Activated CD8-positive, alpha-beta memory T cell treated with anti-CD3 and anti-CD28 coated beads, Interleukin-2, amount 50 U/mL, for 48 hours (primary cell): Measurements from ENCODE around the gene ARL4D.
"Not testable (repeated sequence)": the region's sequence is repeated elsewhere in the genome, so short reads cannot be mapped to it uniquely, and the experiment has no call there.

Experiments
- DNase-seq: peaks from one replicate; pipeline ENCODE4 v3.0.0-alpha.2; 2020

ARL4D gene

DNA sequence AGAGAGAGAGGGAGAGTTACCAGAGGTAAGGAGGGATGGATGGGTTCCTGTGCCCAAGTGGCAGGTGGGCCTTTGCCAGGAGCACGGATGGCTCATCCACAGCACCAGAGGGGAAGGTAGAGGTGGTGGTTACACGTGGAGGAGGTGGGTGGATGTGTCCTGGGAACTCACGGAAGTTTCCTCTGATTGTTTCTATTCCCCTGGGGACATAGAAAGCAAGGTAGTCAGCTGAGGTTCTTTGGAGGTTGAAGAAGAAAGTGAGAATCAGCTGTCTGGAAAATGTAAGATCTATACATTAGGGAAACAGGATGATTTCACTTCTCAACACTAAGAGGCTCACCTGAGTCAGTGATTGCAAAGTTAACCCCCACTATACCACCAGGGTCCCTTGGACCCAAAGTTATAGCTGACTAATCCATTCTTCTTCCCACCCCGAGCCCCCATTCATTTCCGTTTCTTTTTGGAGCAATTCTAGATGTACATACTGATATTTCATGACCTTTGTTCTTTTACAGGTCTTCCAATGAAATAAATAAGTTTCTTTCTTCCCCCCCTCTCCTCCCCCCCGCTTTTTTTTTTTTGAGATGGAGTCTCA is 27.5 kb upstream of the ARL4D start:
- DNase-seq: no peak

DNA sequence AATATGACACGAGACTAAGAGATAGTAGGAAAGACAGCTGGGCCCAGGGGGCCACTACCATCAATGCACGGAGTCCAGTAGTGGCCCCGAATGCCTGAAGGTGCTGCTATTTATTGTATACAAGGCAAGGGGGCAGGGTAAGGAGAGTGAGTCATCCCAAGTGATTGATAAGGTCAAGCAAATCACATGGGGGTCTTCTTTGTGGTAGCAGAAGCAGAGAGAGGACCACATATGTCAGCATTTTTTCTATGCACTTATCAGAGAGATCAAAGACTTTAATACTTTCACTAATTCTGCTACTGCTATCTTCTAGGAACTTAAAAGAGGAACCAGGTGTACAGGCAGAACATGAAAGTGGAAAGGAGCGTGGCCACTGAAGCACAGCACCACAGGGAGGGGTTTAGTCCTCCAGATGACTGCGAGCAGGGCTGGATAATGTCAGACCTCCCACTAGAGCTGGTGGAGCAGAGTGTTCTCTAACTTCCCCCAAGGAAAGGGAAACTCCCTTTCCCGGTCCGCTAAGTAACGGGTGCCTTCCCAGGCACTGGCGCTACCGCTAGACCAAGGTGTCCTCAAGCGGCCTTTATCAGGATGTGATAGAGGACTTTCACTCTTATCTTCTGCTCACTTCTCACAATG is 26.4 kb upstream of the ARL4D start:
- DNase-seq: no peak

DNA sequence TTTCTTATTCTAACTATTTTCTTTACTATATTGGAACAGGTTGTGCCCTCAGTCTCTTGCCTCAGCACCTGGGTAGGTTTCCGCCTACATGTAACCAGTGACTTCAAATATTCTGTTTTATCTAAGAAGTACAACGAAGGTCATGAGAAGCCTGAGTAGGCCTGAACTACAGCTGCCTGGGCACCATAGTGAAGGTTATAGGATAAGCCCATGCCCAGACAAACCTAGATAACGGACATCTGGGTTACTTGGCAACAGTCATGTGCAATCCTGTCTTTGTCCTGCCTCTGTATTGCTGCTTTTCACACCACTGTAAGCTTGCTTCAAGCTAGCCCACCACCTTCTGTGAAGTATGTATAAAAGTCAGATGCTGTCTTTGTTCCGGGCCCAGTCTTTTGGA is 25.4 kb upstream of the ARL4D start:
- DNase-seq: no peak

DNA sequence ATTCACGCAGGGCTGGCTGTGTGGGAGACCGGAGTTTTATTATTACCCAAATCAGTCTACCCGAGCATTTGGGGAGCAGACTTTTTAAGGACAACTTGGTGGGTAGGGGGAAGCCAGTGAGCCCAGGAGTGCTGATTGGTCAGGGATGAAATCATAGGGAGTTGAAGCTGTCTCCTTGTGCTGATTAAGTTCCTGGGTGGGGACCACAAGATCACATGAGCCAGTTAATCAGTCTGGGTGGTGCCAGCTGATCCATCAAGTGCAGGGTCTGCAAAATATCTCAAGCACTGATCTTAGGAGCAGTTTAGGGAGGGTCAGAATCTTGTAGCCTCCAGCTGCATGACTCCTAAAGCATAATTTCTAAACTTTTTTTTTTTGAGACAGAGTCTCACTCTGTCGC is 22.9 kb upstream of the ARL4D start:
- DNase-seq: not testable (repeated sequence)

DNA sequence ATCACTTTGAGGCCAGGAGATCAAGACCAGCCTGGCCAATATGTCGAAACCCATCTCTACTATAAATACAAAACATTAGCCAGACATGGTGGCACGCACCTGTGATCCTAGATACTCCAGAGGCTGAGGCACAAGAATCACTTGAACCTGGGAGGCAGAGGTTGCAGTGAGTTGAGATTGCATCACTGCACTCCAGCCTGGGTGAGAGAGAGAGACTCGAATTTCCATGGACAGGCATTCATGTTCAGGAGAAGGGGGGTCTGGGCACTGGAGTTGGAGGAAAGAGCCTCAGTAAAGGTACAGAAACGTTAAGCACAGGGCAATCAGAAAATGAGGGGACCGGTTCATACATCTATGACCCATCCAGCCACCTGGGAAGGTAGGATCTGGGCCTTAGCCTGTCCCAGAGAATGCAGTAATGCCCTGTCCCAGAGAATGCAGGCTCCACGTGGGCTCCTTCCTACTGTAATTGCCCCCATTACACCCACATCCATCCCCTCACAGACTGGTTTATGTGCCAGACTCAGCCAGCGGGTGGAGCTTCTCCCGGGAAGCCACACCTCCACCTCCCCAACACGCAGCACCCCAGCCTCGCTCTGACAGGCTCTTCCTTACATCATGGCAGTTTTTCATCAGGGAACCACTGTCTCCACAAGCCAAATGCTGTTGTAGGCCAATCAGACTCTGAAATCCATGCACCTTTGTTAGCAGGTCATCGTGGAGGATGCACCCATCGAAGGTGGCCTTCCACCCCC is 21.6 kb upstream of the ARL4D start:
- DNase-seq: no peak

DNA sequence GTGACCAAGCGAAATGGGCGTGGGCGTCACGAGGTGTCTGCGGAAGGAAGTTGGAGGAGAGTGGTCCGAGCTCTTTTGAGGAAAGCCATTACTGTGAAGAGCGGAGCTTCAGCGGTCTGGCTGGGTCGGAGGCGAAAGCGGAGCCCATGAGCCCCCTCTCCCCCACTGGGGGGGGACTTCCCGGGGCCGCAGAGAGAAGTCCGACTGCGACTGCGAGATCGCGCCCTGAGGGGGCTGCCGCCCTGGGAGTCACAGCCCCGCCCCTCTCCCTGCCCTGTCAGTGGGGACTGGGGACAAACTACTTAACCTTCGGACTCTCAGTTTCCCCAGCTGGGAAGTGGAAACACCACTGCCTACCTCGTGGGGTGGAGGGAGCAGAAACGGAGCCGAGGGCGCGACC is 20.0 kb upstream of the ARL4D start:
- no peak for DNase-seq

DNA sequence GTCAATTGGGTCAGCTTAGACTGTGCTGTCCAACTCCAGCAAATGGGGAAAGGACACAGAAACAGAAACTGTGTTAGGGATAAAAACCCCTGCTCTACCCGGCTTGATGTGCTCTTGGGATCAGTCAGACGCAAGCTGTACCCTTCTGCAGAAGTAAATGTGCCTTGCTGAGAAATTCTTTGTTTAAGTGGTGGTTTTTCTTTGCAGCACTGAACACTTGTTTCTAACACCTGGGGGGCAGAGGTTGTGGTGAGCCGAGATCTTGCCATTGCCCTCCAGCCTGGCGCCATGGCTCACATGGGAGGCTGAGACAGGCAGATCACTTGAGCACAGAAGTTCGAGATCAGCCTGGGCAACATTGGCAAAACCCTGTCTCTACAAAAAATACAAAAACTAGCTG is 18.5 kb upstream of the ARL4D start:
- no peak for DNase-seq

DNA sequence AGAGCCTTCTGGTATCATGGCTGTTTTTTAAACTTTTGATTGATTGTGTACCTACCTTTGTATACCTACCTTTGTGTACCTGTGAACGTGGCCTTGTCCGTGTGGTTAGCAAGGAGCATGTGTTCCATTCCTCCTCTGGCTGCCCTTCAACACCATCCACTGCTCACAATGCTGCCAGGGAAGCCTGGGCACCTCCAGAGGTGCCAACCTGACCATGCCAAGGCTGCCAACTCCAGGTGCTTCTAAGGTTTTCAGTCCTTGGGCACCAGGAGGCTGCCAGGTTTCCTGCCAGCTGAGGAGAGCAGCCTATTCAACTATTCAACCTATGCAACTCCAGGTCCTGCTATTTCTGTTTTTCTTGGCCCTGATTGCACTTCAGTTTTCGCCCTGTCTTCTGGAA is 17.6 kb upstream of the ARL4D start:
- DNase-seq: no peak

DNA sequence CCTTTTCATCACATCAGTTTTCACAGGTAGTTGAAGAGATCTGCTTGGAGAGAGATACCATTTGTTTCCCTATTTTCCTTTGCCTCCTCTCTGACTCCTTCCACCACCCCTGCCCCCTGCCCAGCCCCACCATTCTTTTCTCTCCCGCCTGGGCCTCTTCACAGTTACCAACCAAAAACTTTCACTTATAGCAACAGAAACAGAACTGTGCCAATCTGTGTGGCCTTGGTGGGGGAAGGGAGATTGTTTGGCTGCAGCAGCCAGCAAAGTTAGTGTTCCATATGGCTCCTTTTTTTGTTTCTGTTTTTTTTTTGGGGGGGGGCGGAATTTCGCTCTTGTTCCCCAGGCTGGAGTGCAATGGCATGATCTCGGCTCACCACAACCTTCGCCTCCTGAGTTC is 17.2 kb upstream of the ARL4D start:
- no peak for DNase-seq

DNA sequence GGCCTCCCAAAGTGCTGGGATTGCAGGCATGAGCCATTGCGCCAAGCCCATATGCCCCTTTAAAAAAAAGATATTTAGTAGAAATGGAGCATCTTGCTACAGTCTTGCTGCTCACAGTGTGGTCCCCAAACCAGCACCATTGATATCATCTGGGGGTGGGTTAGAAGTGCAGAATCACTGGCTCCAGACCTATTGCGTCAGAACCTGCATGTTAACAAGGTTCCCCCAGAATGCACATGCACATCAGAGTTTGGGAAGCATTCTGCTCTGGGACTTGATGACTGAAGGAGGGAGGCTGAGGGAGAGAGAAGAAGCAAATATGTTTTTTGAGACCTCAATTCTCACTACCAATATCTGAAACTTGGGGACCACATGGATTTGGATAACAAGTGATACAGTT is 16.0 kb upstream of the ARL4D start:
- no peak for DNase-seq

DNA sequence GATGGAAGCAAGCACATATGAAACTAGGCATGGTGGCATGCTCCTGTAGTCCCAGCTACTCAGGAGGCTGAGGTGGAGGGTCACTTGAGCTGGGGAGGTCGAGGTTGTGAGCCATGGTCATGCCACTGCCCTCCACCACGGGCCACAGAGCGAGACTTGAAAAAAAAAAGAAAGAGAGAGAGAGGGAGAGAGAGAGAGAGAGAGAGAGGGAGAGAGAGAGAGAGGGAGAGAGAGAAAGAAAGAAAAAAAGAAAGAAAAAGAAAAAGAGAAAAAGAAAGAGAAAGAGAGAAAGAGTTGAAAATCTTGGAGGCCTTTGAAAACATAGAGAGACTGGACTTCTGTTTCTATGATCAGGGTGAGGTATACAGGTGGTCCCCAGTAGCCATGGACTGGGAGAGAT is 15.4 kb upstream of the ARL4D start:
- DNase-seq: no peak

DNA sequence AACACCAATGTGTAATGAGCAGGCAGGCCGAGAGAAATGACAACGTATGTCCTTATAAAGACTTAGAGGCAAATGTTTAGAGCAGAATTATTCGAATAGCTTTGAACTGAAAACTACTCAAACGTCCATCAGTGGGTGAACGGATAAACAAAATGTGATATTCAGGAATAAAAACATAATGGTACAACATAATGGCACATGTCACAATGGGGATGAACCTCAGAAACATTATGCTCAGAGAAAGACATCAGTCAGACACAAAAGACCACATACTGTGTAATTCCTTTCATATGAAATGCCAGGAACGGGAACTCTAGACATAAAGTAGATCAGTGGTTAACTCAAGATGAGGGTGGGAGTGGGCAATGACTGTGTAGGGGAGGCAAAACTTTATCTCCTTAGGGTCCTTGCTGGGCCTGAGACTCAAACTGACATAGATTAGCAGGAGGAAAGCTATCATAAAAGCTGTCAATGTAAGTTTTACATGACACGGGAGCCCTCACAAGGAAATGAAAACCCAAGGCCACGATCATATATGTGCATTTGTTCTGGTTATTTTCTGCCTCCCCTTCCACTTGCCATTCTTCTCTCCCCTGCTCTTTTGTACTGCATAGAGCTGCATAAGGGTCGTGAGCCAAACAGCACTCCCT is 14.8 kb upstream of the ARL4D start:
- no peak for DNase-seq

DNA sequence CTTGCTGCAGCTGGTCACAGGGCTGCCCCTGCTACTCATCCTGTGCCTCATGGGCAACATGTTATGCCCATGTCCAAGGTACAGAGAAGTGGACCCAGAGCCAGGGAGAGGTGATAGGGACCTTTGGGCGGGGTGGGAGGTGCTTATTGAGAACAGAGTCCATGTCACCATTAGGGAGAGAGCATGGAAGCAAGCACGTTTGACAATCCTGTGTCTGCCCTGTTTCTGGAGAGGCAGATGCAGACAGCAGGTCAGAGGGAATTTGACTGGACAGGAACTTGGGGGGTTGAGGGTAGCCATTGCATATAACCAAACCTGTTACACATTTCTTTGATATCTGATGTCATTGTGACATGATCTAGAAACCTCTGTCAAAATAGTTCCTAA is 14.3 kb upstream of the ARL4D start:
- DNase-seq: no peak

DNA sequence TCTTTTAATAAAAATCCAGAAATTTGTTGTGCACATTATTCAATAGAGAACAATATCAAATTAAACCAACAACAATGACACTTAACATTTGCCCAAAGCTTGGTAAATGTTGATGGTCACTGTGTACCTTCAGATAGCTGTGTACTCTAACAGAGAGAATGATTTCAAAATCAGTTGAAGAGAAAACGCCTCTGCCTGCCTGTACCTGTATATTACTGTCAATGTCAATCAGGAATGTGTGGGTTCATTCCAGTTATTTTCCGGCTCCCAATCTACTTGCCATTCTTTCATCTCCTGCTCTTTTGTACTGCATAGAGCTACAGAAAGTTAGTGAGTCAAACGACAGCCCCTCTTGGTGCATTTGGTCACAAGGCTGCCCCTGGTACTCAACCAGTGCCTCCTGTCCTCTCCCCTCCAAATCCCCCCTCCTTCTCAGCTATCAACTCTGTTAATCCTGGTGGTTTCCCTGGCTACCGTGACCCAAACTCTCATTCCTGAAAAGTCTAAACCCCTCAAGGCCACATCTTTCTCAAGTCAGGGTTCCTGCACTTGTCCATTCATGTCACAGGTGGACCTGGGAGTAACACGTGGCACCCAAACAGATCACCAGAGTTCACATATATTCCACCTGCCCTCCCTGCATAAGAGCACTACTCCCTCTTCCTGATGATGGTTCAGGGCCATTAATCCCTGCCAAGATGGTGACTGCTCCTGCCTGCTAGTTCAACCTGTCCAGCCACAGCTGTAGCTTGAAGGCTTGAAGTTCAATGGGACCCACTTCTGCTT is 13.6 kb upstream of the ARL4D start:
- no peak for DNase-seq

DNA sequence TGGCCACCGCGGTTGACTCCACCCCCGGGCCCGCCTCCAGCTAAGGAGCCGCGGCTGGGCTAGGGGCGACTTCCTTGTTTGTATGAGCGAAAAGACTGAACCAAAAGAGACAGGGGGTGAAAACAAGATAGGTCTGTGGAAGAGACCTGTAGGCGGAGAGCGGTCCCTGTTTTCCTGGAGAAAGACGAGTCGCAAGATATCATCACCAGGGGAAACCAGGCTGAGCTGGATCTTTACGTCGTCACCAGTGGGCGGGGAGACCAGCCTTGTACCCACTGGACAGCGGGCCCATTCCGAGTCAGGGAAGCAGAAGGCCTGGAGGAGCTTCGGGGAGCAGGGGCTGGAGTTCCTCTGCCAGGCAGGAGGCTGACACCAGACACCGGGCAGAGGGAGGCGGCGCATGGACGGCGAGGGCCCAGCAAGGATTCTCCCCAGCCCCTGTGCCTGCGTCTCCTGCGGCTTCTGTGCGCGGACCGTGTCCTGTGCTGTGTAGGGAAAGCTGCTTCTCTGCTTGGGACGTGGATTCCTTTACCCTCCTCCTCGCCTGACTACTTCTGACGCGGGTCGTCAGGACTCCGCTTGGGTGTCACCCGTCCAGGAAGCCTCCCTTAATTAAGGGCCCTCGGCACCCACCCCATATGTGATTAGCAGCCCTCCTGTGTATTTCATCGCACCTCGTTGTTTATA is 10.3 kb upstream of the ARL4D start:
- DNase-seq: peak; percentile 95

DNA sequence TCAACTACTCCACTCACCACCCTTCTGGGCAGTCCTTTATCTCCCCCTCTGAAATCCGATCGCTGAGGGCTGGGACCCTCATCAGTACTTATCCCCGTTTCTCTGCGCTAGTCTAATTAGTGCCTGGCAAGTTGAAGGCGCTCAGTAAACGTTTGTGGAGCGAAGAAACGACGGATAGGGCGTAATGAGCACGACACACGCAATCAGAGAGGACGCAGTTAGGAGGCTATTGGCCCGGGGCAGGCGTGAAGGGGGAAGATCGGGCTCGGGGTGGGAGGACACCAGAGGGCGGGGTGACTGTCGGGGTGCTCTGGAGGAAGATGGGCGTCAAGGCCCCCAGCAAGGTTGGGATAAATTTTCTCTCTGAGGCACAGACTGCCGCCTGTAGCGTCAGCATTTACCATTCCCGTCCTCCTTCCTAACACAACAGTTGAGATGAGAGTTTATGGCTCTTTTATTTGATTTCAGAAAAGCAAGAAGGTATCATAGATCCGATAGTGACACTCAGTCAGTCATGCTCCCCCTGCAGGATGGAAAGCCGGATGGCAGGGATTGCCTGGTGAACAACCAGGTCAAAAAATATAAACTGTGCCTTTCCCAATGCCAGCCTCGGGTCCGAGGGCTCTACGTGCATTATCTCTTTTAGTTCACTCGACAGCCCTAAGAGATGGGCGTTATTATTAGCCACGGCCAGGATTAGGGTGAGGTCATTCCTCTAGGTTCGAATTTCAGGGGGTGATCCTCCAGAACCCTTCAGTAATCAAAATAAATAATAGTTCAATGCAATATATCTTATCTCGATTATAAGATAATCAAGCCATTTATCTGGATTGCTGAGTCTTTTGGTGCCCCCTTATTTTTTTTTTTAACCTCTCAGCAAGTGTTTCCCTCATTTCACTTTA is 9.5 kb upstream of the ARL4D start:
- DNase-seq: peak; percentile 87

DNA sequence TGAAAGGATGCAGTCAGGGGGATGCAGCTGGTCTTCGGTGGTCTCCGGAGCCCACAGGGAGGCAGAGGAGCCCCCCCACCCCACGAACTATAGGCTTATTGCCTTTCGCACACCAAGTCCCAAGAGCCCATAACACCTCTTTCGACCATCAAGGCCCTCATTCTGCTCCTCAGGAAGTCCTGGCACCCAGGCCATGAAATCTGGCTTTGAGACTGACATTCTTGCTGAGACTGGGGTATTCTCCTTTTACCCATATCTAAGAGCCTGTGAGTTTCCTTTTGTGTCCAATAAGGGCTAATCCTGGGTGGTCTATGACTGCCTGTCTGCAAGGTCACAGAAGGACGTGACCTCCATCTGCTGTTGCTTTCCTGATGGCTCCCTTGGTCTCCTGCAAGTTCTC is 6.4 kb upstream of the ARL4D start:
- no peak for DNase-seq

DNA sequence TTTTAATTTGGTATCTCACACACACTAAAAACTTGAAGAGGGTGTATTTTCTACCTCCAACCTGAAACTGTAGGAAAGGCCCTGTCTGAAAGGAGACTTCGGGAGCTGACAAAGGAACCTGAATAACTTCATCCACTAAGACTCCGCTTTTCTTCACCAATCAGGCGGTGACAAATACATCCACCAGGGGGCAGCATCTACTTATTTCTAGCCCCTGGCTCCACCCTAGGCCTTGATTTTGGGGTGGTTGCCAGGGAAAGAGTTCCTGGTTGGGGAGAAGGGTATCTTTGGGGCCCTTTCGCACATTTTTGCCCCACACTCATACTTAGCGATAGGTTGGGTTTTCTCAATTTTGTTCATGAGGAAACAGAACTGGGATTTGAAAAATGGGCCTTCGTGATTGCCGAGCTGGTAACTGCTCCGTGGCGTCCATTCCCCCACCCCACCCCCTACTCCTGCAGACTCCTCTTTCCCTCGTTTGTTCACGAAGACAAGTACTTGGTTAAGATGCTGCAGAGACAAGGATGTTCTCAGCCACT is 4.8 kb upstream of the ARL4D start:
- peak; percentile 95 for DNase-seq

DNA sequence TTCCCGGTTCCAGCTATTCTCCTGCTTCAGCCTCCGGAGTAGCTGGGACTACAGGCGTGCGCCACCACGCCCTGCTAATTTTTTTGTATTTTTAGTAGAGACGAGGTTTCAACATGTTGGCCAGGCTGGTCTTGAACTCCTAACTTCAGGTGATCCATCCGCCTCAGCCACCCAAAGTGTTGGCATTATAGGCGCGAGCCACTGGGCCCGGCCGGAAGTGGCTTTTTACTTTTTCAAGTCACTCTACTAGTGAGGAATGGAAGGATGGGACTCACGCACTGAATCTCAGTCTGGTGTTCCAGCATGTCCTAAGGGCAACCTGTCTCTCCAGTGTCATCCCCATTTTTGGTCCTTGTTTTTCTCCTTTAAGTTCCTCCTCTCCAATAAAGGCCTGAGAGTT is 4.1 kb upstream of the ARL4D start:
- not testable (repeated sequence) for DNase-seq

DNA sequence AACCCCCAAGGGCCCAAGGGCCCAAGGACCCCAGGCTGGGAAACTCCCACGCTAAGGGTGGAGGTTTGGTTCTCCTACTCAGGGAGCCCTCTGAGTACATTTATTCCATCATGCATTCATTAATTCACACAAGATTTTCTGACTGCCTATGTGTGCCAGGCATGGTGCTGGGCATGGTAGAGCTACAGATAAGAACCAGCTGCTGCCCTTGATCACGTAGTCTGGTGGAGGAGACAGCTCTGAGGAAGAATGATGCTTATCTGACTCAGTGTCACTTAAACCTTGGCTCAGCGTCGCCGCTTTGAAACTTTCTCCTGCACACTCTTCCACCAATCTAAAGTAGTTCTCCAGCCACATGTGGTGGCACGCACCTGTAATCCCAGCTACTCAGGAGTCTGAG is 3.6 kb upstream of the ARL4D start:
- no peak for DNase-seq

DNA sequence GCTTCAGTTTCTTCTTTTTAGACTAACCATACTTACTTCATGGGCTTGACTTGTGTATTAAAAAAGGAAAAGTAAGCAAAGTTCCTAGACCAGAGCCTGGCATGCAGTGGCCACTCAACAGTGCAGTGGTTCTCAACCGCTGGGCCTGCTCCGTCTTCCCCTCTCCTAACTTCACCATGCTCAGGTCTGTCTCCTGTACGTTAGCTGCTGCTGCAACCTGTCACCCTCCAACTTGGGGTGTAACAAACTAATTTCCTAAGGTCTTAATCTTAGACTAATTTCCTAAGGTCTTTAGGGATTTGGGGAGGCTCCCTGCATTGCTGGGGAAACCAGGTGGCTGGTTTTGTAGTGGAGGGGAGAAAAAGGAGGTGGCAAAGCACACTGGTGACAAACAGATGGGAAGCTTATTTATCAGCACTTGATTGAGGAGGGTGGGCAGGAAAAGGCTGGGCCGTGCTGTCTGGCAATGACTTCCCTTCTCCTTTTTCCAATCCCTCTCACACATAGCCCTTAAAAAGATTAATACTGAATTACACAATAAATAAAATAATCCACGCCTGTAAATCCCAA is 2.2 kb upstream of the ARL4D start:
- no peak for DNase-seq
